HepG2 (cell line): ENCODE measurements around the gene TDRD10. TPM values are rescaled to one million over a fixed set of nuclear protein-coding genes. Genes with fewer than 3 reads are reported as not detected.

Experiments used
- ATAC-seq: fragments of 200-7000 bp; cut with Tn5 transposase; 3 replicates; pipeline ENCODE4 v1.9.1; 2020; ENCODE audit warnings: mild to moderate bottlenecking, moderate library complexity
- BruUV-seq: library from RNA; stranded (reverse); fragments of 400-500 nt; replicated peaks from 2 replicates; lab custom pipeline; 2021; lab: Mats Ljungman, UMichigan
- CTCF ChIA-PET: fragments of 300-600 bp; formaldehyde crosslinking; extraction: SDS; loops from one replicate; lab custom pipeline; 2021; ENCODE audit warnings: low total read pairs, inconsistent platforms, low intra/inter-chr PET ratio; lab: Yijun Ruan, JAX
- POLR2A ChIA-PET: fragments of 350-600 bp; sonication (Branson Sonifier 250); formaldehyde crosslinking; loops from one replicate; lab custom pipeline; 2020; ENCODE audit warnings: antibody characterized with exemption, inconsistent platforms; lab: Yijun Ruan, JAX
- DNase-seq: peaks from one replicate; pipeline ENCODE4 v3.0.0-alpha.2; 2015; ENCODE audit warnings: low spot score
- FAIRE-seq: peaks from 3 replicates; lab custom pipeline; 2011; peaks lifted over from hg19 to GRCh38; lab: Jason Lieb, UNC
- H2AFZ ChIP-seq: one replicate; pipeline ENCODE4 v1.6.1; 2011; ENCODE audit warnings: low read length, inconsistent platforms
- H3K27ac ChIP-seq: fragments of 300-600 bp; 3 replicates; pipeline ENCODE4 v1.8.0; 2011; ENCODE audit warnings: mixed run types, mild to moderate bottlenecking, mixed read lengths, low read length, inconsistent platforms; ENCODE audit not compliant: insufficient read depth; ENCODE audit errors: extremely low read length
- H3K27me3 ChIP-seq, 2 experiments: fragments of 200-600 bp in 1 of 2; 2 replicates in 1 of 2; 3 replicates in 1 of 2; pipeline versions ENCODE4 v1.6.0 to v1.8.0; 2011; ENCODE audit warnings: low read length in 2 of 2, mild to moderate bottlenecking in 2 of 2, moderate library complexity in 2 of 2, inconsistent platforms in 1 of 2; ENCODE audit not compliant: insufficient read depth in 2 of 2, control insufficient read depth in 1 of 2
- H3K36me3 ChIP-seq, 2 experiments: fragments of 200-600 bp in 1 of 2; replicated peaks in 1 of 2; 2 replicates in 1 of 2; 3 replicates in 1 of 2; pipeline versions ENCODE4 v1.5.1 to v1.8.0; 2011; ENCODE audit warnings: low read length in 2 of 2, inconsistent platforms in 1 of 2; ENCODE audit not compliant: insufficient read depth in 2 of 2, control insufficient read depth in 1 of 2
- H3K4me1 ChIP-seq: 2 replicates; pipeline ENCODE4 v1.5.1; 2012; ENCODE audit warnings: low read length, inconsistent platforms; ENCODE audit not compliant: insufficient read depth
- H3K4me2 ChIP-seq: 2 replicates; pipeline ENCODE4 v1.6.0; 2011; ENCODE audit warnings: low read depth, low read length, inconsistent platforms
- H3K4me3 ChIP-seq, 3 experiments: fragments of 200-600 bp in 1 of 3; sonication (generic), shearing (Covaris generic) in 1 of 3; replicated peaks in 1 of 3; 2 replicates each; pipeline ENCODE4 v1.5.1; 2011 to 2016; ENCODE audit warnings: low read length in 3 of 3, inconsistent platforms in 2 of 3, low read depth in 2 of 3, mild to moderate bottlenecking in 2 of 3, control low read depth in 1 of 3, mixed read lengths in 1 of 3; ENCODE audit not compliant: insufficient read depth in 1 of 3
- H3K79me2 ChIP-seq: one replicate; pipeline ENCODE4 v1.6.1; 2011; ENCODE audit warnings: low read length, inconsistent platforms; ENCODE audit not compliant: insufficient read depth
- H3K9ac ChIP-seq: 2 replicates; pipeline ENCODE4 v1.6.0; 2011; ENCODE audit warnings: mild to moderate bottlenecking, low read depth, low read length, inconsistent platforms; ENCODE audit not compliant: insufficient read depth
- H3K9me3 ChIP-seq: 2 replicates; pipeline ENCODE4 v1.5.1; 2012; ENCODE audit warnings: mild to moderate bottlenecking, low read length
- H4K20me1 ChIP-seq: 2 replicates; pipeline ENCODE4 v1.6.0; 2011; ENCODE audit warnings: inconsistent platforms, mild to moderate bottlenecking, low read length, moderate library complexity; ENCODE audit not compliant: insufficient read depth
- CCDC6 ChIP-seq: sonication (generic); formaldehyde crosslinking; IDR thresholded peaks from 2 replicates; pipeline ENCODE4 v1.8.1; 2022; ENCODE audit warnings: mild to moderate bottlenecking, missing genetic modification reagents, moderate library complexity
- ELF1 ChIP-seq: sonication (generic); formaldehyde crosslinking; IDR thresholded peaks from 2 replicates; pipeline ENCODE4 v1.4.0; 2020; ENCODE audit warnings: missing genetic modification reagents
- HHEX ChIP-seq: IDR thresholded peaks from 2 replicates; pipeline ENCODE4 v1.6.1; 2016; ENCODE audit warnings: control low read depth
- IKZF4 ChIP-seq: sonication (generic); formaldehyde crosslinking; IDR thresholded peaks from 2 replicates; pipeline ENCODE4 v1.5.1; 2020; ENCODE audit warnings: borderline replicate concordance, mild to moderate bottlenecking, low read depth, missing genetic modification reagents; ENCODE audit errors: not compliant biosample characterization
- MAFF ChIP-seq: IDR thresholded peaks from 2 replicates; pipeline ENCODE4 v1.6.1; 2011; ENCODE audit warnings: low read depth, low read length, improper control_type of control experiment
- MAFK ChIP-seq, 2 experiments: IDR thresholded peaks in 1 of 2; conservative IDR thresholded peaks in 1 of 2; 2 replicates each; pipeline ENCODE4 v1.6.1; 2011; ENCODE audit warnings: improper control_type of control experiment in 2 of 2, low read length in 2 of 2
- RAD21 ChIP-seq: fragments of 450-650 bp; formaldehyde crosslinking; IDR thresholded peaks from 2 replicates; pipeline ENCODE4 v1.5.0; 2020; ENCODE audit warnings: mild to moderate bottlenecking
- SOX13 ChIP-seq, 3 experiments: fragments of 450-650 bp in 1 of 3; sonication (generic) in 1 of 3; formaldehyde crosslinking in 1 of 3; IDR thresholded peaks in 2 of 3; conservative IDR thresholded peaks in 1 of 3; 2 replicates each; pipeline versions ENCODE4 v1.5.0 to v1.6.1; 2016 to 2020; ENCODE audit warnings: antibody characterized with exemption in 1 of 3, mild to moderate bottlenecking in 1 of 3, missing compliant biosample characterization in 1 of 3, missing genetic modification reagents in 1 of 3, moderate library complexity in 1 of 3
- TBL1XR1 ChIP-seq: fragments of 150-350 bp; IDR thresholded peaks from 2 replicates; pipeline ENCODE4 v1.6.1; 2014; ENCODE audit warnings: borderline replicate concordance, low read length; ENCODE audit not compliant: partially characterized antibody
- ZNF329 ChIP-seq: sonication (generic); formaldehyde crosslinking; IDR thresholded peaks from 2 replicates; pipeline ENCODE4 v1.9.0; 2021; ENCODE audit warnings: low read depth, mild to moderate bottlenecking, missing genetic modification reagents
- ZNF703 ChIP-seq: sonication (generic); formaldehyde crosslinking; IDR thresholded peaks from 2 replicates; pipeline ENCODE4 v1.5.1; 2020; ENCODE audit warnings: missing genetic modification reagents, mild to moderate bottlenecking, moderate library complexity, borderline replicate concordance
- ZNF83 ChIP-seq: sonication (generic); formaldehyde crosslinking; IDR thresholded peaks from 2 replicates; pipeline ENCODE4 v1.4.0; 2020; ENCODE audit warnings: missing genetic modification reagents, mild to moderate bottlenecking, borderline replicate concordance
- WGBS: methylation state at CpG from one replicate; pipeline ENCODE4 v1.1.6; 2017; ENCODE audit warnings: low lambda C conversion rate; 5-methylcytosine and 5-hydroxymethylcytosine counted together
- in situ Hi-C: cut with HindIII; loops from 2 replicates; pipeline ENCODE4 v1.10.0; 2017; ENCODE audit warnings: low pct_unique_long_range_greater_than_20kb; ENCODE audit not compliant: extremely low pct_ligation_motif_present
- intact Hi-C: fragments of 100-400 bp; cut with micrococcal nuclease; formaldehyde crosslinking; loops from one replicate; pipeline ENCODE4 v1.10.0; 2022; ENCODE audit not compliant: unreplicated experiment
- polyA plus RNA-seq, 8 experiments: library from polyadenylated mRNA; depleted of rRNA in 3 of 8; stranded (reverse) in 7 of 8; unstranded in 1 of 8; fragments of >200 nt; fragmentation: Illumina TruSeq in 4 of 8; extraction: Trizol in 4 of 8; gene quantifications; 2 replicates each; pipeline versions ENCODE4 v1.2.1 to v1.2.3, GENCODE V29; 2011 to 2016; ENCODE audit warnings: low read depth in 4 of 8, missing spikeins in 1 of 8, mixed read lengths in 1 of 8; ENCODE audit not compliant: insufficient read depth in 1 of 8
- total RNA-seq, 5 experiments: library from RNA; depleted of rRNA; stranded (reverse); fragments of >200 nt; fragmentation: Illumina TruSeq; extraction: Trizol; gene quantifications; 2 replicates each; pipeline ENCODE4 v1.2.3, GENCODE V29; 2016; ENCODE audit warnings: low read depth in 1 of 5
- TF ChIP-seq, protein P1 (sequence below): sonication (generic); formaldehyde crosslinking; IDR thresholded peaks from 2 replicates; pipeline ENCODE4 v1.5.0; 2020; ENCODE audit warnings: missing genetic modification reagents
- TF ChIP-seq, protein P2 (sequence below): IDR thresholded peaks from 2 replicates; pipeline ENCODE4 v1.6.1; 2016; ENCODE audit warnings: missing genetic modification reagents, missing compliant biosample characterization

Gene TDRD10
- total and polyA plus RNA-seq, 2 of the 13 experiments (the other 11 are each of a cell fraction or from before 2014, with no cell fraction given) = not detected

DNA sequence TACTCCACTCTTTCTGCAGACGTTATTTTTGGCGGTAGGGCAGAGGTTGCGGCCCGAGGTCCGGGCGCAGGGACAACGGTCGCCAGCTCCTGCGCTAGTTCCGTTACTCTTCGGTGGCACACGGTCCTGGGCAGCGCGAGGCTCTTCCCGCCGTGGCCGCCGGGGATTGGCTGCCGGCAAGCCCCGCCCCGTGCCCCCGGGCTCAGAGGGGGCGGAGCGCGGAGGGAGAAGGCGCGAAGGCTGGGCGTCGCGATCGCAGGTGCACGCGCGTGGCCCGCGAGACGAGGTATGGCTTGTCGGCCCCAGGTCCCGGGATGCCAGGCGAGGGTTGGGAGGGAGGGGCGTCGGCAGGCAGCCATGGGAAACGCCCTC, 711 bp downstream of the TDRD10 start (continued):
- TF ChIP-seq ZNF703 (CRISPR knock-in tag) (no peak), TBL1XR1 (no peak), SOX13 (IDR thresholded peaks at IDR 0.05) (no peak), SOX13 (CRISPR knock-in tag; conservative IDR thresholded peaks at IDR 0.05 in 1 of 2, IDR thresholded peaks at IDR 0.05 in 1 of 2) (no peak), ZNF329 (CRISPR knock-in tag) (no peak), ELF1 (CRISPR knock-in tag) (no peak)

DNA sequence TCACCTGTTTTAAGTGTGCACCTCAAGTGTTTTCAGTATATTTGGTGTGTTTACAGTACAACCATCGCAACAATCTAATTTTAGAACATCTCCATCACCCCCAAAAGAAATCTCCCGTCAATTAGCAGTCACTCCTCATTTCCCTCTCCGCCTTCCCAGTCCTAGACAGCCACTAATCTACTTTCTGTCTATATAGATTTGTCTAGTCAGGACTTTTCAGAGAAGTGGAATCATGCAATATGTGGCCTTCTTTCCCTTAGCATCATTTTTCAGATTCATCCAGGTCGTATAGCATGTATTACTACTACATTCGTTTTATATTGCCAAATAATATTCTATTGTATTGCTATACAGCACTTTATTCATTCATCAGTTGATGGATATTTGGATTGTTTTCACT, 1.9 kb downstream of the TDRD10 start:
- ChIA-PET CTCF (no interaction called here), POLR2A (no interaction called here)
- Histone ChIP-seq H3K4me2 (no peak overlapping the region), H3K36me3 (no peaks in the 10 kb centered on the region), H3K4me3 (no peak overlapping the region), H2AFZ (no peak overlapping the region), H3K4me1 (no peaks in the 10 kb centered on the region), H3K9me3 (peaks cover 5% of the 10 kb centered on the region; the same call in 1 of the 2 replicates), H3K79me2 (no peaks in the 10 kb centered on the region), H4K20me1 (no peaks in the 10 kb centered on the region), H3K27ac (no peak overlapping the region), H3K27me3 (peaks cover 4 to 27% of the 10 kb centered on the region in 2 experiments), H3K9ac (no peak overlapping the region)
- BruUV-seq = no TSS peak
- TF ChIP-seq RAD21 = no peak
- TF ChIP-seq, protein P1, sequence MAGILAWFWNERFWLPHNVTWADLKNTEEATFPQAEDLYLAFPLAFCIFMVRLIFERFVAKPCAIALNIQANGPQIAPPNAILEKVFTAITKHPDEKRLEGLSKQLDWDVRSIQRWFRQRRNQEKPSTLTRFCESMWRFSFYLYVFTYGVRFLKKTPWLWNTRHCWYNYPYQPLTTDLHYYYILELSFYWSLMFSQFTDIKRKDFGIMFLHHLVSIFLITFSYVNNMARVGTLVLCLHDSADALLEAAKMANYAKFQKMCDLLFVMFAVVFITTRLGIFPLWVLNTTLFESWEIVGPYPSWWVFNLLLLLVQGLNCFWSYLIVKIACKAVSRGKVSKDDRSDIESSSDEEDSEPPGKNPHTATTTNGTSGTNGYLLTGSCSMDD (CRISPR knock-in tag) = no peak
- TF ChIP-seq ZNF83 (CRISPR knock-in tag) = no peak
- TF ChIP-seq, protein P2, sequence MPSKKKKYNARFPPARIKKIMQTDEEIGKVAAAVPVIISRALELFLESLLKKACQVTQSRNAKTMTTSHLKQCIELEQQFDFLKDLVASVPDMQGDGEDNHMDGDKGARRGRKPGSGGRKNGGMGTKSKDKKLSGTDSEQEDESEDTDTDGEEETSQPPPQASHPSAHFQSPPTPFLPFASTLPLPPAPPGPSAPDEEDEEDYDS (CRISPR knock-in tag) = no peak
- no peak for TF ChIP-seq CCDC6 (CRISPR knock-in tag)
- TF ChIP-seq IKZF4 (CRISPR knock-in tag) = no peak
- TF ChIP-seq MAFF = peak; percentile 34; the same call in 1 of the 2 replicates
- TF ChIP-seq MAFK (conservative IDR thresholded peaks at IDR 0.05 in 1 of 2, IDR thresholded peaks at IDR 0.05 in 1 of 2; ENCODE audit: low read length in 2 of 2) = peak; percentile 39 to 65
- no peak for TF ChIP-seq HHEX
- intact Hi-C loops (no loop called here), in situ Hi-C loops (no loop called here)
- ATAC-seq (no peak), DNase-seq (no peak), FAIRE-seq (no peak)
- 37% methylated on average over 5 of the region's 5 CpGs for WGBS
